Fibroblast of lung (primary cell): ENCODE results near the gene DBNL.

Experiments used
- CTCF ChIP-seq, 2 donors: IDR thresholded peaks in 1 of 2; conservative IDR thresholded peaks in 1 of 2; 1 replicate in 1 of 2; 2 replicates in 1 of 2; pipeline ENCODE4 v1.5.1; 2011 to 2012; ENCODE audit warnings: low read length in 2 of 2, control low read depth in 1 of 2, inconsistent platforms in 1 of 2, low read depth in 1 of 2, mild to moderate bottlenecking in 1 of 2
- EZH2 ChIP-seq: IDR thresholded peaks from 2 replicates; pipeline ENCODE4 v1.5.1; 2012; ENCODE audit warnings: low read length, control low read depth, mild to moderate bottlenecking; ENCODE audit errors: missing control alignments

- no peak for TF ChIP-seq CTCF (conservative IDR thresholded peaks at IDR 0.05 in 1 of 2, IDR thresholded peaks at IDR 0.05 in 1 of 2; ENCODE audit: low read depth in 1 of 2, low read length in 2 of 2)
- TF ChIP-seq EZH2, result no peak
These were observed 6.5 kb downstream of the DBNL start for GRCh38 chr7:44050915-44051560.
